C4-2B (cell line): ENCODE results near the gene MYLIP.

Experiments used
- ZFX ChIP-seq: fragments of 450-650 bp; IDR thresholded peaks from 2 replicates; pipeline ENCODE4 v1.6.1; 2017
- TF ChIP-seq, protein P1 (sequence below): fragments of 450-650 bp; conservative IDR thresholded peaks from 2 replicates; pipeline ENCODE4 v1.5.1; 2017; ENCODE audit warnings: mild to moderate bottlenecking

- TF ChIP-seq, protein P1, sequence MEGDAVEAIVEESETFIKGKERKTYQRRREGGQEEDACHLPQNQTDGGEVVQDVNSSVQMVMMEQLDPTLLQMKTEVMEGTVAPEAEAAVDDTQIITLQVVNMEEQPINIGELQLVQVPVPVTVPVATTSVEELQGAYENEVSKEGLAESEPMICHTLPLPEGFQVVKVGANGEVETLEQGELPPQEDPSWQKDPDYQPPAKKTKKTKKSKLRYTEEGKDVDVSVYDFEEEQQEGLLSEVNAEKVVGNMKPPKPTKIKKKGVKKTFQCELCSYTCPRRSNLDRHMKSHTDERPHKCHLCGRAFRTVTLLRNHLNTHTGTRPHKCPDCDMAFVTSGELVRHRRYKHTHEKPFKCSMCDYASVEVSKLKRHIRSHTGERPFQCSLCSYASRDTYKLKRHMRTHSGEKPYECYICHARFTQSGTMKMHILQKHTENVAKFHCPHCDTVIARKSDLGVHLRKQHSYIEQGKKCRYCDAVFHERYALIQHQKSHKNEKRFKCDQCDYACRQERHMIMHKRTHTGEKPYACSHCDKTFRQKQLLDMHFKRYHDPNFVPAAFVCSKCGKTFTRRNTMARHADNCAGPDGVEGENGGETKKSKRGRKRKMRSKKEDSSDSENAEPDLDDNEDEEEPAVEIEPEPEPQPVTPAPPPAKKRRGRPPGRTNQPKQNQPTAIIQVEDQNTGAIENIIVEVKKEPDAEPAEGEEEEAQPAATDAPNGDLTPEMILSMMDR = no peak
- no peak for TF ChIP-seq ZFX
Measured at GRCh38 chr6:16157909-16158308, 29.0 kb downstream of the MYLIP start.
